ENCODE data around the gene CD207.
"Not testable (repeated sequence)": the region's sequence is repeated elsewhere in the genome, so short reads cannot be mapped to it uniquely, and the experiment has no call there.

Gene CD207

DNA sequence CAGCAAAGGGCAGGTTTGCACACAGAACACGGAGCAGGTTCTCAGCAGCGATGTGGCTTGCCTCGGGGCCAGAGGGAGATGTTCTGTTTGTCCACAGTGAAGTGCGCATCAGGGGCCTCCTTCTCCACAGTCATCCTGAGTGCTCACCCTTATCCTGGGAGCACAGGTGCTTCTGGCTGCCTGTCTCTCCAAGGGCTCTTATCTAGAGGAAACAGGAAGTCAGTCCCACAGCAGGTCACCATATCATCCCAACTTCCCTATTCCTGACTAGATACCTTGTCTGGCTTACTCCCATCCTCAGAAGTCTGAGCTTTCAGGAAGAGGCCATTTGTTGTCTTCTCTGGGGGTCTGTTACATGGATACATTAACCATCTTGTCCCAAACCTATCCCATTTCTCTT, at the start of gene CD207:
Gene CD207, minus strand, starts transcription at position 174 of the 400 bp plus-strand sequence. Its CDS starts 40 bp downstream, at position 134.
- no peak for DNase-seq (ENCODE audit: low read depth)

GRCh38 chr2:70878543-70878942, 42.9 kb upstream of the CD207 start:
- not testable (repeated sequence) for DNase-seq (ENCODE audit: low read depth)

DNA sequence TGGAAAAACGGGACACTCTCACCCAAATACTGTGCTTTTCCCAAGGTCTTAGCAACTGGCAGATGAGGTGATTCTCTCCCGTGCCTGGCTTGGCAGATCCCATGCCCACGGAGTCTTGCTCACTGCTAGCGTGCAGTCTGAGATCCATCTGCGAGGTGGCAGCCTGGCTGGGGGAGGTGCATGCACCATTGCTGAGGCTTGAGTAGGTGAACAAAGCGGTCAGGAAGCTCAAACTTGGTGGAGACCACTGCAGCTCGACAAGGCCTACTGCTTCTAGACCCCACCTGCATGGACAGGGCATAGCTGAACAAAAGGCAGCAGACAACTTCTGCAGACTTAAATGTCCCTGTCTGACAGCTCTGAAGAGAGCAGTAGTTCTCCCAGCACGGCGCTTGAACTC, 40.5 kb upstream of the CD207 start:
- DNase-seq (ENCODE audit: low read depth) = not testable (repeated sequence)

- no peak for DNase-seq (ENCODE audit: low read depth)
Observed at GRCh38 chr2:70873541-70873940, 37.9 kb upstream of the CD207 start.

- peak; percentile 57 for DNase-seq (ENCODE audit: low read depth)
Observed at GRCh38 chr2:70871398-70872211, 36.0 kb upstream of the CD207 start.

- no peak for DNase-seq (ENCODE audit: low read depth)
Observed at GRCh38 chr2:70870790-70871189, 35.2 kb upstream of the CD207 start.

GRCh38 chr2:70868970-70869369, 33.4 kb upstream of the CD207 start:
- no peak for DNase-seq (ENCODE audit: low read depth)

GRCh38 chr2:70861777-70862625, 26.4 kb upstream of the CD207 start:
- peak; percentile 41 for DNase-seq (ENCODE audit: low read depth)

- DNase-seq (ENCODE audit: low read depth) = no peak
Observed at GRCh38 chr2:70855667-70856066, 20.1 kb upstream of the CD207 start.

GRCh38 chr2:70854411-70854810, 18.8 kb upstream of the CD207 start:
- no peak for DNase-seq (ENCODE audit: low read depth)

- DNase-seq (ENCODE audit: low read depth) = no peak
Observed at GRCh38 chr2:70852824-70853223, 17.2 kb upstream of the CD207 start.

- DNase-seq (ENCODE audit: low read depth) = no peak
Observed at GRCh38 chr2:70851704-70852103, 16.1 kb upstream of the CD207 start.

GRCh38 chr2:70850925-70851324, 15.3 kb upstream of the CD207 start:
- no peak for DNase-seq (ENCODE audit: low read depth)

DNA sequence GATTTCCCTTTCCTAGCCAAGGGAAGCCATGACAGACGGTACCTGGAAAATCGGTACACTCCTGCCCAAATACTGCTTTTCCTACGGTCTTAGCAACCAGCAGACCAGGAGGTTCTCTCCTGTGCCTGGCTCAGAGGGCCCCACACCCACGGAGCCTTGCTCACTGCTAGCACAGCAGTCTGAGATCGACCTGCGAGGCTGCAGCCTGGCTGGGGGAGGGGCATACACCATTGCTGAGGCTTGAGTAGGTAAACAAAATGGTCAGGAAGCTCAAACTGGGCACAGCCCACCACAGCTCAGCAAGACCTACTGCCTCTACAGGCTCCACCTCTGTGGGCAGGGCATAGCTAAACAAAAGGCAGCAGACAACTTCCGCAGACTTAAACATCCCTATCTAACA, 6.8 kb upstream of the CD207 start:
- DNase-seq (ENCODE audit: low read depth) = no peak

GRCh38 chr2:70837980-70838925, 2.6 kb upstream of the CD207 start:
- no peak for DNase-seq (ENCODE audit: low read depth)

DNA sequence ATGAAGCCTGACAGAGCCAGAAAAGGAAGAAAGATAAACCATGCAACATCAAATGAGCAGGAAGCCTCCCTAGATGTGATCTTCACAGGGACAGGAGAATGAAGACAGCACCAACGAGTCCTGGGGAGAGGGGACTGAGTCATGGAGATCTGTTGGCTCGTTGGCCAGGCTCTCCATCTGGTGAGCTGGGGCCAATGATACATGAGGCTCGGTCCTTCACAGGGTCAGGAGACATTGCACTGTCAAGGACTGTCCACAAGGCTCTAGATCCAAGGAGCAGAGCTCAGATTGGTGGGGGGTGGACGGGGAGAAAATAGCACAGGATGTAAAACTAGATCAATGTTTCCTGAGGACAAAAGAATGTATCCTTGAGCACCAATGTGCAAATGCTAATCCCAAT, 735 bp downstream of the CD207 start:
- no peak for DNase-seq (ENCODE audit: low read depth)

DNA sequence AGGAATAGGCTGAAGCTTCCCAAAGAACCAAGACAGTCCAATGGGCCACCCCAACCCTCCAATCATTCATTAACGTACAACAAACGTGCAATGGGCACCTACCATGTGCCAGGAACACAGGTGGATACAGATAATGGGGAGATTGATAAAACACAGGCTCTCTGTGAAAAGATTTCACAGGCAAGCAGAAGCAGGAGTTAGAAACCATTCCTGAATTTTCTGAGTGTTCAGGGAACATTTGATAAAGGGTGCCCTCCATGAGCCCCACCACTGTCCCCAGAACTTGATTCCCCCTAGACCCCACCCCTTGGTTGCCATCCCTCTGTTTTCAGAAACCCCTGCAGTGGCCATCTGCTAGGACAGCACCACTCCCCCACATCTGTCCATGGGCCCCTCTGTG, 1.5 kb downstream of the CD207 start:
- DNase-seq (ENCODE audit: low read depth) = no peak

DNA sequence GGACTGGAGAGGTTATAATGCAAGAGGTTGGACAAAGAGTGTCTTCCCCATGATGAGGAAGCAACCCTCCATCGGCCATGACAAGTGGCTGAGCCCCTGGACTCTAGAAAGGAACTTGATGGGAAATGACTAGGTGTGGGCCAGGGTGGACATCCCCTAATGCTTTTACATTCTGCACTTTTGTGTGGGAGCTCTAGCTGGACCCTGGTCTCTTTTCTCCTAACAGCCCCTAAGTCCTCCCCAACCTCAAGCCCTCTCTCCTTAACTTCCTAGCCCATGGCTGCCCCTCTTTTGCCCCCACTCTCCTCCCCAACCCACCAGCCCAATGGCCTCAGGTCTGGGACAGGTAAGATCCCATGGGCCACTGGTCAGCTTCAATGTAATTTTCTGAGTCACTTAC, 2.4 kb downstream of the CD207 start:
- no peak for DNase-seq (ENCODE audit: low read depth)

GRCh38 chr2:70832386-70832785, 3.2 kb downstream of the CD207 start:
- no peak for DNase-seq (ENCODE audit: low read depth)

DNA sequence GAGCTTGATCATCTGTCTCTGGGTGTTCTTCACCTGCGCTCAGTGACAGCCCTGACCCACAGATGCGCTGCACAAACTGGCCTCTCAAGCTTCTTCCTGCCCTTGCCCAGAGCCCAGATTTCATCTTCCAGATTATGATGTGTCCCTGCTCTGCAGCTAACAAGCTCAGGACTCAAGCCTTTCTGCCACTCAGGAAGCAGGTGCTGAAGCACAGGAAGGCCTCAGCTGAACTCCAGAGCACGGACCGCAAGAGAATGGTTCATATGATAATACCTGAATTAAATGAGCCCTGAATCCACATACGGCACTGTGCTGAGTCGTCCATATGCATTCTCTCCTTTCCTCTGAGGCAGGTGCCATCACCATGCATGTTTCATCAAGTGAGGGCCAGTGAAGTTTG, 3.8 kb downstream of the CD207 start:
- DNase-seq (ENCODE audit: low read depth) = no peak

GRCh38 chr2:70830366-70830765, 5.2 kb downstream of the CD207 start:
- DNase-seq (ENCODE audit: low read depth) = no peak

GRCh38 chr2:70829916-70830315, 5.7 kb downstream of the CD207 start:
- no peak for DNase-seq (ENCODE audit: low read depth)

Measured in activated T-helper 1 cell treated with Interleukin-2 at 50 U/mL for 16 hours (primary cell).